GM12873 (cell line): ENCODE data around the gene CSMD2.

Source experiments
- TF ChIP-seq, protein P1 (sequence below): IDR thresholded peaks from 2 replicates; pipeline ENCODE4 v1.5.1; 2012; ENCODE audit warnings: low read depth, mild to moderate bottlenecking, moderate library complexity, low read length, control low read depth; ENCODE audit not compliant: insufficient read depth; ENCODE audit errors: missing control alignments

The CSMD2 gene

DNA sequence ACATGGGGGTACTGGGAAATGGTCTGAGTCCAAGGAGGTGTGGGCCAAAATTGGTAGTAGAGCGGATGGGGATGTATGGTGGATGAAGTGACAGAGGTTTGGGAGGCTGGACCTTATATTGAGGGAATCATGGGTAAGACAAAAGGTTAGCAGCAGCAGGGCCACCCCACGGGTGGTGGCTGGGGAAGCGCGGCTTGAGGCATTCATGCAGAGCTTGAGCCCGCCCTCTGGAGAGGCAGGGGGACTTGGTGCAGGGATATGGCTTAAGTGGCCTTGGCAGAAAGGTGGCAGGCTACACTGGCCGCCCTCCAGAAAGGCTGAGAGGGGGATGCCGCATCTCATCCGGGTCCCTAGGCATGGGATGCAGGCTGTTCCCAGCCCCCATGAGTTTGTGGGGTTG is 269.6 kb downstream of the CSMD2 start:
- TF ChIP-seq, protein P1, sequence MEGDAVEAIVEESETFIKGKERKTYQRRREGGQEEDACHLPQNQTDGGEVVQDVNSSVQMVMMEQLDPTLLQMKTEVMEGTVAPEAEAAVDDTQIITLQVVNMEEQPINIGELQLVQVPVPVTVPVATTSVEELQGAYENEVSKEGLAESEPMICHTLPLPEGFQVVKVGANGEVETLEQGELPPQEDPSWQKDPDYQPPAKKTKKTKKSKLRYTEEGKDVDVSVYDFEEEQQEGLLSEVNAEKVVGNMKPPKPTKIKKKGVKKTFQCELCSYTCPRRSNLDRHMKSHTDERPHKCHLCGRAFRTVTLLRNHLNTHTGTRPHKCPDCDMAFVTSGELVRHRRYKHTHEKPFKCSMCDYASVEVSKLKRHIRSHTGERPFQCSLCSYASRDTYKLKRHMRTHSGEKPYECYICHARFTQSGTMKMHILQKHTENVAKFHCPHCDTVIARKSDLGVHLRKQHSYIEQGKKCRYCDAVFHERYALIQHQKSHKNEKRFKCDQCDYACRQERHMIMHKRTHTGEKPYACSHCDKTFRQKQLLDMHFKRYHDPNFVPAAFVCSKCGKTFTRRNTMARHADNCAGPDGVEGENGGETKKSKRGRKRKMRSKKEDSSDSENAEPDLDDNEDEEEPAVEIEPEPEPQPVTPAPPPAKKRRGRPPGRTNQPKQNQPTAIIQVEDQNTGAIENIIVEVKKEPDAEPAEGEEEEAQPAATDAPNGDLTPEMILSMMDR, result no peak

DNA sequence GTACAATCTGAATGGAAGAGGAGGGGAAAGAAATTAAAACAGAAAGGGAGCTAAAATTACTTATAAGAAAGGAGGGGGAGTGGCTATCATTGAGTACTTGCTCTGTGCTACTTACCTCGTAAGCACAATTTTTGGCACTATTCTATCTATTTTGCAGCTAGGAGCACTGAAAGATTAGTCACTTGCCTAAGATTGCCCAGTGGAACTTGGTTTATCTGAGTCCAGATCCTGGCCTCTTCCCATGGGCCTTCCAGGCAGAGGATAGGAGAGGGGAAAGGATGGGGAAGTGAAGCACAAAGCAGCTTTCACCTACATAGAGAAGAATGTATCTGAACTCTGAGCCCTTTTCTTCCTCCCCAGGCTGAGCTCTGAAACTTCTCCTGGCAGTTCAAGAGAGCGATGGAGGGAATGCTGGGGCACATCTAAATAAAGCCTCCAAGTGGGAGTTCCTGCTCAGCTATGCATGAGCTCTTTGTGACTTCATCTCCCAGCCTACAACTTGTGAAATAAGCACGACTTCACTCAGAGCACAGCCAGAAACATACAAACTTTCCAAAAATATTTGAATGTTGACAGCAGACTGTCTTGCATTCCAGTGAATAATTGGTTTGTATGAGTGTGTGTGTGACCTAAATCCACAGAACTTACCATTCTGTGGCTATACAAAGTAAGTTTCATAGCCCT is 271.7 kb downstream of the CSMD2 start:
- TF ChIP-seq, protein P1, result no peak

- TF ChIP-seq, protein P1, result no peak
These were observed 278.5 kb downstream of the CSMD2 start for GRCh38 chr1:33886496-33886895.

DNA sequence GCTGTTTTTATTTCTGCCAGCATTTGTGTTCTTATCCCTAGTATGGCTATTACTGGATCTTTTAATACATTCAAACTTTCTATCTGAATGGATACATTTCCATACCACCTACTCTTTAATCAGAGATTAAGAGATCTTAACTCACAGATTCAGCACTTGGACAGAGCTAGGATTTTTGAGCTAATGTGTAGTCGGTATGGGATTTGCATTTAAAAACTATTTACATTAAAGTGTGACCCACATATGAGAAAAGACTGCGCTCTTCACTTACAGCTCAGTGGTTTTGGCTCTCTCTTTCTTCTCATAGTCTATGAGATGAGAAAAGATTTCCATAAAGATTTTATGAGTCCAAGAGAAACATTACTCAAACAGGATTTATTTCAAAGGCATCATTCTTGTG is 284.7 kb downstream of the CSMD2 start:
- TF ChIP-seq, protein P1, result no peak

- TF ChIP-seq, protein P1, result no peak
These were observed 286.6 kb downstream of the CSMD2 start for GRCh38 chr1:33878392-33878791.

- TF ChIP-seq, protein P1, result no peak
These were observed 287.9 kb downstream of the CSMD2 start for GRCh38 chr1:33876970-33877650.

- TF ChIP-seq, protein P1, result peak; percentile 20
These were observed 289.2 kb downstream of the CSMD2 start for GRCh38 chr1:33875862-33876261.
